Middle frontal gyrus (tissue), 1 donor: Measurements from ENCODE around the gene DPP7.
A peak's percentile ranks its signal among the peaks of the same experiment; 100 is the strongest.
"Not testable (repeated sequence)": the region's sequence is repeated elsewhere in the genome, so short reads cannot be mapped to it uniquely, and the experiment has no call there.

Experiments used
- DNase-seq: peaks from one replicate; pipeline ENCODE4 v3.0.0-alpha.2; 2015; ENCODE audit warnings: low spot score; ENCODE audit errors: extremely low spot score

The DPP7 gene

DNA sequence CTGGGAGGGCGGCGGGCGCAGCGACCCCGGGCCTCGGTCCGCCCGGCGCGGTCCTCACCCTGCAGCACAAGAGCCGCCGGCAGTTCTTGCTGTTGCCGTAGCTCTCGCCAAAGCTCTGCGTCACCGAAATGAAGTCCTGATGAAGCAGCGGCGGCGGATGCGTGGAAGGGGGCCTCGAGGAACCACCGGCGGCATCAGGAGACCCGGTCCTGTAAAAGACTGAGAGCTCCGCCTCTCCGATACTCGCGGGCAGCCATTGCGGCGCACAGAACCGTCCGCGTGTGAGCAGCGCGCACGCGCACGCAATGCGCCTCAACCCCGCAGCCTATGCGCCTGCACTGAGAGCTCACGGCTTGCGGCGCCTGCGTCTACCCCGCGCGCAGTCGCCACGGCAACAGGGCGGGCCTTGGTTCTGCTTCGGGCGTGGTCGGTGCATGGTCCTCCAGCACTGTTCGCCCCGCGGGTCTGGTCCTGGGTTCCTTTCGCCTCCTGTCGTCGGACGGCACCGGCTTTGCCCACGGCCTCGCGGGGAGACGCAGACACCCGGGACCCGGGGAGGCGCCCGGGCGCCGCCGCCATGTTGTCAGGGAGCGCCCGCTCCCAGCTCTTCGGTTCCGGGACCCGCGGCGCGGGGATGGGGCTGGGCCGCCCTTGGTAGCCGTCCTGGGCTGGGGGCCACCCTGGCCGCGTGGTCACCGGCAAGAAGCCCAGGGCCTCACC is 15.1 kb upstream of the DPP7 start:
- DNase-seq = peak; percentile 82

DNA sequence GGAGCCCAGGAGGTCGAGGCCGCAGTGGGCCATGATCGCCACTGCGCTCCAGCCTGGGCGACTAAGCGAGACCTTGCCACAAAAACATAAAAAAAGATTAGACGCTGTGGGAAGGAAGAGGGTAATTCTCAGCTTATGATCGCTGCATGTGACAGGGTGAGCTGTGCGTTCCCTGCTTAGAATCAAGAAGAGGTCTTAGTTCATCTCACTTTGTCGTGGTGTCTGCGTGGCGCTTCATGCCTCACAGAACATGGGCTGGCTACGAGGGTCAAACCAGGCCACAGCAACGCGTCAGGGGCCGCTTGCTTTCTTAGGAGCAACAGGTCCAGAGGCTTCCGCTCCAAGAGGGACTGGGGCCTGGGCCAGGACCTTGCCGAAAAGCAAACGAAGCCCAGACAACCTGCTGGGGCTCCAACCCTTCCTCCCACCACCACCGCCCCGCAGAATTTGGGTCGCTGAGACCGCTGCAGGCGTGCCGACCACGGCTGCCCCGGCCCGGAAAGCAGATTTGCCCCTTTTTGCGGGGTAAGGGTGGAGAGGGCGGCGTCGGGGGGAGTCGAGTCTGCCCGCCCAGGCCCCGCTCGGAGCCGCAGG is 14.4 kb upstream of the DPP7 start:
- no peak for DNase-seq

DNA sequence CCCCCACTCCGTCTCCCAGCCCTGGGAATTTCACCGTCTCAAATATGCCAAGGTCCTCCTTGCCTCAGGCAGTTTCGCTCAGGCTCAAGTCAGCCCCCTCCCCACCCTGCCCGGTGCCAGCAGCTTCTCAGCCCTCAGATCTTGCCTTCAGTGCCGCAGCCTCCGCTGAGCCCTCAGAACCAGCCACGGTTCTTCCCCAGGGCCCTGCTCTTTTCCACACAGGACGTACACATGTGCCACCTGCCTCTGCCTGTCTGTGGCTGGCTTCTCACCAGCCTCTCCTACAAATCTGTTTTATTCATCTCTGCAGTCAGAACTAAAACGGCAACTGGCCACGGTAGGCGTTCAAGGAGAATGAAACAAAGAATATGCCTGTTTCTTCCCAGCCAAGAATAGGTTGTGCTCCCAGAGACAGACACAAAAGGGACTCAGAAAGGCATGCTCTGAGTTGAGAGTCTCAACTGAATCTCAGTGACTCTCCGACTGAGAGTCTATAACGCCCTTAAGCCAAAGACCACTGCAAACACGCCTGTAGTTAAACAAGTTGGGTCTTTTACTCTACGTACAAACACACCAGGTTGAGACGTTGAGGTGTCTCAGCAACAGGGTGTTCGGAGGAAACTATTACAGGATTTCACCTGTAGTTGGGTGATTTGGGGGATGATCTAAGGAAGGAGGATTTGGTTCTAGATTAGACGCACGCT is 13.8 kb upstream of the DPP7 start:
- DNase-seq = no peak

DNA sequence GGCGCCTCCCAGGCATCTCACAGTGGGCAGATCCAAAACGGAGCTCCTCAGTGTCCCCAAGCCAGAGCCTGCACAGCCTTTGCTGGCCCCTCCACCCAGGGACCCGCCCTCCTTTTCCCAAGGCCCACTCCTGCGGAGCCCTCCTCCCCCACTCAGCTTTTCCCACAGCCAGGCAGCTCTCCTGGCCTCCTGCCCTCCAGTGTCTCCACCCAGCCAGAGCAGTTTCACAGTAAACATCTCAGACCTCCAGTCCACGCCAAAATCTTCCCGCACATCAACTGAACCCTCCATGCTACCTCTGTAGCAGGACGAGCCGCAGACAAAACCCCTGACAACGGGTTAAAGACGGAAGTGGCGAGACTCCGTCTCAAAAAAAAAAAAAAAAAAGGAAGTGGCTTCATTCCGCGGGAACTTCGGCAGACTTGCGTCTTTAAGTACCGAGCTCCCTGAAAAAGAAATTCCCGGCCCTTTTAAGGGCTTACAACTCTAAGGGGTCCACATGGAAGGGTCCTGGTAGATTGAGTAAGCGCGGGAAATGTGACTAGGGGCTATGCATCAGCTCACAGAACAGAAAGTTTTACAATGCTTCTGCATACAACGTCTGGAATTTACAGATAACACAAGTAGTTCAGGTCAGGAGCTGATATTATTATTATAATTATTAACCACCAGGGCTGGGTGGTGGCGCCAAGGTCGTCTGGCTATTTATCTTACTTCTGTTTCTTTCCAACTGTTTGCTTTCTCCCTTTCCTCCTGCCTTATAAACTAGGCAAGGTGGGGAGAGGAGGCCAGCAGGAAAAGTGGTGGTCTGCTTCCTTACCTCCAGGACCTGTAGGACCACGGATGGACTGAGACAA is 13.0 kb upstream of the DPP7 start:
- no peak for DNase-seq

DNA sequence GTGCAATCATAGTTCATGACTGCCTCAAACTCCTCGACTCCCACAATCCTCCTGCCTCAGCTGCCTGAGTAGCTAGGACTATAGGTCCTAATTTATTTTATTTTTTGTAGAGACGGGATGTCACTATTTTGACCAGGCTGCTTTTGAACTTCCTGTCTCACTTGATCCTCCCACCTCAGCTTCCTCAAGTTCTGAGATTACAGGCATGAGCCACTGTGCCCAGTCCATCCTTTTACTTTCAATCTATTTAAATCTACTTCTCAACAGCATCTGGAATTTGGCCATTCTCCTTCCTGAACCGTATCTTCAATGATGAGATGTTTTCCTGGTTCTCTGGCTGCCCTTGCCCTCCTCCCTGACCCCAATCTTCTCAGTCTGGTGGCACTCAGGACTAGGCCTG is 12.3 kb upstream of the DPP7 start:
- DNase-seq = no peak

DNA sequence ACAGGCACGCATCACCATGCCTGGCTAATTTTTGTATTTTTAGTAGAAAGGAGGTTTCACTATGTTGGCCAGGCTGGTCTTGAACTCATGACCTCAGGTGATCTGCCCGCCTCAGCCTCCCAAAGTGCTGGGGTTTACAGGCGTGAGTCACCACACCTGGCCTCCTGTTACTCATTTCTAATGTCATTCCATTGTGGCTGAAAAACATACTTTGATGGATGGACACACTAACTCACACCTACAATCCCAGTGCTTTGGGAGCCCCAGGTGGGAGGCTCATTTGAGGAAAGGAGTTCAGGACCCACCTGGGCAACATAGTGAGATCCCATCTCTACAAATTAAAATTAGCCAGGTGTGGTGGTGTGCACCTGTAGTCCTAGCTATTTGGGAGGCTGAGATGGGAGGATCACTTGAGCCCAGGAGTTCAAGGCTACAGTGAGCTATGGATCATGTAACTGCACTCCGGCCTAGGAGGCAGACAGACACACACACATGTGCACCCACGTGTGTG is 9.5 kb upstream of the DPP7 start:
- not testable (repeated sequence) for DNase-seq

DNA sequence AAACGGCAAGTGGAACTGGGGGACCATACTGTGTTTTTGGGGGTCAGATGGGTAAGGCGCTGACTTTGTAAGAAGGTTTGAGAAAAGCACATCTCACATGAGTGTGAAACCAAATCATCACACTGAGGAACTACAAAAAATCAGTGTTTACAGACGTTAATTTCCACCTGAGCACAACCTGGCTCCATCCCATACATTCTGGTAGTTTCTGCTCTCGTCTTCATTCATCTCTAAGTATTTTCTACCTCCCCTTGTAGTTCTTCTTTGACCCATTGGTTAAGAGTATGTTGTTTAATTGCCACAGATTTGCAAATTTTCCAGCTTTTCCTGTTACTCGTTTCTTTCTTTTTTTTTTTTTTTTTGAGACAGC is 8.9 kb upstream of the DPP7 start:
- DNase-seq = no peak

DNA sequence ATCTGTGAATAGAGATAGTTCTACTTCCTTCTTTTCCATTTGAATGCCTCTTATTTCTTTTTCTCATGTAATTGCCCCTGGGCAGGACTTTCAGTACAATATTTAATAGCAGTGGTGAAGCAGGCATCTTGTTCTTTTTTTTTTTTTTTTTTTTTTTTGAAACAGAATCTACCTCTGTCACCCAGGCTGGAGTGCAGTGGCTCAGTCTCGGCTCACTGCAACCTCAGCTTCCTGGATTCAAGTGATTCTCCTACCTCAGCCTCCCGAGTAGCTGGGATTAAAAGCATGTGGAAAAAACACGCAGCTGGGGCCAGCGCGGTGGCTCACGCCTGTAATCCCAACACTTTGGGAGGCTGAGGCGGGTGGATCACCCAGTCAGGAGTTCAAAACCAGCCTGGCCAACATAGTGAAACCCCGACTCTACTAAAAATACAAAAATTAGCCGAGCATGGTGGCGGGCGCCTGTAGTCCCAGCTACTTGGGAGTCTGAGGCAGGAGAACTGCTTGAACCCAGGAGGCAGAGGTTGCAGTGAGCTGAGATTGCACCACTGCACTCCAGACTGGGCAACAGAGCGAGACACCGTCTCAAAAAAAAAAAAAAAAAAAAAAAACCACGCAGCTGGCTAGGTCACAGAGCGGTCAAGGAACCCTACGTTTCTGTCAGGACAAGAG is 8.4 kb upstream of the DPP7 start:
- DNase-seq = not testable (repeated sequence)

DNA sequence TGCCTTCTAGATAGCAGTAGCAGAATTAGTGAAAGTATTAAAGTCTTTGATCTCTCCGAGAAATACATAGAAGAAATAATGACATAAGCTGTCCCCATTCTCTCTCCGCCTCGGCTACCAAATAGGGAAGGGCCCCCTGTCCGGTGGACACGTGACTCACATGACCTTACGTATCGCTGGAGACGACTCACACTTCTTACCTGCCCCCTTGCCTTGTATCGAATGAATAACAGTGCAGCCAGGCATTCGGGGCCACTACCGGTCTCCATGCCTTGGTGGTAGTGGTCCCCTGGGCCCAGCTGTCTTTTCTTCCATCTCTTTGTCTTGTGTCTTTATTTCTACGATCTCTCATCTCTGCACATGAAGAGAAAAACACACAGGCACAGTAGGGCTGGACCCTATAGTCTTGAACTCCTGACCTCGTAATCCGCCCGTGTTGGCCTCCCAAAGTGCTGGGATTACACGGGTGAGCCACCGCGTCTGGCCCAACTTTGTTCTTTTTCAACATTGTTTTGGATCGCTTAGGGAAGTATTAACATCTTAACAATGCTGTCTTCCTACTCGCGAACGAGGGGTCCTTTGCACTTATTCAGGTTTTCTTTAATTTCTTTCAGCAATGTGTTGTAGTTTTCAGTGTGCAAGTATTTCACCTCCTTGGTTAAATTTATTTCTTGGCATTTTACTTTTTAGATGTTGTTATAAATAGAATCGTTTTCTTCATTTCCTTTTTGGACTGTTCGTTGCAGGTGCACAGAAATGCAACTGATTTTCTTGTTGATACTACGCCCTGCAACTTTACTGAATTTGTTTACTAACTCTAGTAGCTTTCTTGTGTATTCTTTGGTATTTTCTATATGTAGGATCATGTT is 7.6 kb upstream of the DPP7 start:
- DNase-seq = not testable (repeated sequence)

DNA sequence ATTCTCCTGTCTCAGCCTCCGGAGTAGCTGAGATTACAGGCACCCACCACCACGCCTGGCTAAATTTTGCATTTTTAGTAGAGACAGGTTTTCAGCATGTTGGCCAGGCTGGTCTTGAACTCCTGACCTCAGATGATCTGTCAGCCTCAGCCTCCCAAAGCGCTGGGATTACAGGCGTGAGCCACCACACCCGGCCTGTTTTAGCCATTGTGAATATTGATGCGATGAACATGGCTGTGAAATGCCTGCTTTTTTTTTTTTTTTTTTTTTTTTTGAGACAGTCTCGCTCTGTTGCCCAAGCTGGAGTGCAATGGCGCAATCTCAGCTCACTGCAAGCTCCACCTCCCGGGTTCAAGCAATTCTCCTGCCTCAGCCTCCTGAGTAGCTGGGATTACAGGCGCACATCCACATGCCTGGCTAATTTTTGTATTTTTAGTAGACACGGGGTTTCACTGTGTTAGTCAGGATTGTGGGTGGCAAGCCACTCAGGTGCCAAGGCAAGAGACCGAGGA is 3.6 kb upstream of the DPP7 start:
- not testable (repeated sequence) for DNase-seq

DNA sequence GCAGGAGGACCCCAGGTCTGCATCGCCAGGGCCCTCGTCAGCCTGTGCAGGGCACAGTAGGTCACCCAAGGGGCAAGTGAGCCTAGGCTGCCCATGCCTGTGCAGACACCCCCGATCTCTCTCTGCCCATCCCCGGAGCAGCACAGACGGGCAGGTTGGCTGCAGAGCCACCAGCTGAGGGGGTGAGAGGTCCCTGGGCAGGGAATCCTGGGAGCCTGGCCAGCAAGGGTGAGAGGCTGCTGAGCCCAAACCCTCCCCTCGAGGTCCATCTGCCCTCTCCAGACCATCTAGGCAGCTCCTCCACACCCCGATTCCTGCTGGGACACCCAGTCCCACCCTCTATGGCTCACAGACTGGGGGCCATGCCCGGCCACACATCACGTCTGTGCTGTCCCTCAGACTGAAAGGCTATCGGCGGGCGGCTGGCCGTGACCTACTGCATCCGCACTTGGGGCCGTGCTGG is 2.8 kb upstream of the DPP7 start:
- DNase-seq = no peak

DNA sequence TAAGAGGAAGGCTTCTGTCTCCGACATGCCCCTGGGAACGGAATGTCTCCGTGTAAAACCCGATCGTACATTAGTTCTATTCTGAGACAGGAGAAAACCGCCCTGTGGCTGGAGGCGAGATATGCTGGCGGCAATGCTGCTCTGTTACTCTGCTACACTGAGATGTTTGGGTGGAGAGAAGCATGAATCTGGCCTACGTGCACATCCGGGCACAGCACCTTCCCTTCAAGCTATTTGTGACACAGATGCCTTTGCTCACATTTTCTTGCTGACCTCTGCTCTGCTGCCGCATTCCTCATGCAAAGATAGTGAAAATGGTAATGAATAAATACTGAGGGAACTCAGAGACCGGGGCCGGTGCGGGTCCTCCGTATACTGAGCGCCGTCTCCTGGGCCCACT is 2.2 kb upstream of the DPP7 start:
- DNase-seq = no peak

DNA sequence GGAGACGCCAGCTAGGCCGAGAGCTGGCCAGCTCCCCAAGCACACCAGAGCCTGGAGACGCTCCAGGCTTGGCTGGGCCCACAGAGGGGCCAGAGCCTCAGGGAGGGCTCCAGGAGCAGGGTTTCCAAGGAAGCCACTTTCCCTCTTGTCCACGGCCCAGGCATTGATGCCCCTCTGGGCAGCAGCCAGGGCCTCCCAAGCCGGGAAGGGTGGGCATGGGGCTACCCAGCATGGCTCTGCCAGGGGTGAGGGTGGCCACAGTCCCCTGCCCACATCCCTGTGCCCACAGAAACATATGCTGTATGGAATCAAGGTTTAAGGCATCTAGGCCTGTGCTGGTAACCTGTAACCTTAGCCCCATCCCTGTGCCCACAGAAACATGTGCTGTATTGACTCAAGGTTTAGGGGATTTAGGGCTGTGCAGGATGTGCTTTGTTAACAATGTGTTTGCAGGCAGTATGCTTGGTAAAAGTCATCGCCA is 1.5 kb upstream of the DPP7 start:
- DNase-seq = no peak

DNA sequence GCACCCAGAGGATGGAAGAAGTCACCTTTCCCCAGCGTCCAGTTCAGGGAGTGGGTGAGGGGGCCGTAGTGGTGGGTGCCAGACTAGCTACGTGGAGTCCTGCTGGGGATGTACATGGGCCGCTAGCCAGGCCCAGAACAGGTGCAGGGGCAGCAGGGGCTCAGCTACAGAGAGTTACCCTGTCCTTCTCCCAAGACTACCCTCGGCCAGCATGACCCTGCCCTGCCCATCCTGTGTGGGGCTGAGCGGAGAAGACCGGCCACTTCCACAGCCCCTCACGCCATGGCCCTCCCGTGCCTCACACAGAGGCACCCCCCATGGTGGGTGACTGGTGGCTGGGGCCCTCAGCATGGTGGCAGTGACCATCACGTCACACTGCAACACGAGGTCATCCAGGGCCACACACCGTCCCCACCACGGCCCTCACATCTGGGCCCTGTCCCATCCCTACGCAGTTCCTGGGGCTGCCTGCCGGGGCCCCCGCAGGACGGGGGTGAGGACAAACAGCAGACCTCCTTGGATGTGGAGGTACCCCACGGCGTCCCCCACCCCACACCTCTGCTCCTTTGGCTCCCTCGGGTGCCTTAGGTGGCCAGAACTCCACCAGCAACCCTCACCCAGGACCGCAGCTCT is 977 bp upstream of the DPP7 start:
- DNase-seq = no peak

DNA sequence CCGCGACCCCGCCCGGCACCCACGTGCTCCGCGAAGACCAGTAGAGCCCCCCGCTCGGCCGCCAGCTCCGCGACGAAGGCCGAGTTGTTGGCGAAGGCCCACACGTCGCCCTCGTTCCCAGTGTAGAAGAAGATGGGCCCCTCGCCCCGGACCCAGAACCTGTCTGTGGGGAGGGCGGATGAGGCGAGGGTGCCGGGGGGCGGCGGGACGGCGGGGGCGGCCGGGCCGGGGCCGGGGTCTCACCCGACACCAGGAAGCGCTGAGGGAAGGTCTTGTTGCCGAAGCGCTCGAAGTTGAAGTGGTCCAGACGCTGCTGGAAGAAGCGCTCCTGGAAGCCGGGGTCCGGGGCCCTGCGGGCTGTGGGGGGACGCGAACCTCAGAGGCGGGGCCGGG is 317 bp downstream of the DPP7 start:
- no peak for DNase-seq

DNA sequence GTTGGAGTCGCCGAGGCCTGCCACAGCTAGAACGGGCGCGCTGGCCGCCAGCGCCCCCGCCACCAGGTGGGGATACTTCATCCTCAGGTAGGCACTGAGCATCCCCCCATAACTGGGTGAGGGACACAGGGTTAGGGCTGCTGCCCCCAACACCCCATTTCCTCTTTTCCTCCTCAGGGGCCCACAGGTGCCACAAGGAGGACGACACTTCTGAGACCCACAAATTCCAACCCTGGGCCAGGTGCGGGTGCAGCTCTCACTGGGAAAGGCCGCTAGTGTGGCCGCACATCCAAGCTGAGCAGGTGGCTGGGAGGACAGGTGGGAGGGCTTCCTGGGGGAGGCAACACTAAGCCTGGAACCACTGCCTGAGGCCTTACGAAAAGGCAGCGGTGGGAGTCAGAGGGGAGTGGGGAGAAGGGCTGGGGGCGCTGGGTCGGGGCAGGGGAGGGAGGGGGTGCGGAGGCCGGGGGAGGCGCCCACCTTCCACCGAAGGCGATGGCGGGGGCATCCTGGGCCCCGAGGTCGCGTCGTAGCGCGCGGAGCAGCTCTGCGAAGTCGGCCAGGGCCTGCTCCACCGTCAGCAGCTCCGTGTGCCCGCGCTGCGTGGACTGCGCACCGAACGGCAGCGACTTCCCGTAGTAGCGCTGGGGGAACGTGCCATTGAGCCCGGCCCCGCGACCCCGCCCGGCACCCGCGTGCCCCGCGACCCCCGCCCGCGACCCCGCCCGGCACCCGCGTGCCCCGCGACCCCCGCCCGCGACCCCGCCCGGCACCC is 961 bp downstream of the DPP7 start:
- DNase-seq = no peak

DNA sequence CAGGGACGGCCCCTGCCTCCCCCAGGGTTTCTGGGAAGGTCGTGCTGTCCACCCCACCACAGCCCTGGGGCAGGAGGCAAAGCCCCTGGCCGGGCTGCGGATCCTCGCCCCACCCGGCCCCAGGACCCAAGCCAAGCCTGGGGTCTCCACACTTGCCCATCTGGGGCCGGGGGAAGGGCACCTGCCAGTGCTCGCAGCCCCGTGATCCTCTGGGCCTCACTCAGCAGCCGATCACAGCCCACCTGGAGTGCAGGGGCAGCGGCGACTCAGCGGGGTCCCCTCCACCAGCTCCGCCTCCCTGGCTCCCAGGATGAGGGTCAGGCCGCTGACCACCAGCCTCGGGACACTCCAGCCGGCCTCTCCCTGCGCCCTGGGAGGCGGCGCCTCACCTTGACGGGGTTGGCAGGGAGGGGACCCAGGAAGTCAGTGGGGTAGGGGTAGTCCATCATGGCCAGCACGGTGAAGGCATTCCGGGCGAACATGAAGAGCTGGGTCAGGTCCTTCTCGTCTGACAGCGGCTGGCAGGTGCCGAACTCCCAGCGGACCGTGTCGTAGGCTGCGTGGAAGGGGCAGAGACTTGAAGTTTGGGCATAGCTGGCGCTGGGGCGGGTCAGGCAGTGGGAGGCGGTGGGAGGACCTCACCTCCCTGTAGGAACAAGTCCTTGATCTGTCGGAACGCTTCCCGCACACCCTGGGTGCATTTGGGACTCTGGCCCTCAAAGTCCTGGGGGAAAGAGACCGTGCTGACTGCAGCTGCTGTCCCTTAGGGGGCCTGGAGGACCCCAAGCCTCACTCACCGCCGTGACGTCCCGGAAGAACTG is 1.8 kb downstream of the DPP7 start:
- DNase-seq = no peak
